MCF 10A (cell line): ENCODE data around the gene VSIG10L2. TPM values are rescaled to one million over a fixed set of nuclear protein-coding genes. Genes with fewer than 3 reads are reported as not detected.
A peak's percentile ranks its signal among the peaks of the same experiment; 100 is the strongest.

Source experiments
- BruUV-seq: library from RNA; stranded (reverse); fragments of 400-500 nt; replicated peaks from 2 replicates; lab custom pipeline; 2021; lab: Mats Ljungman, UMichigan
- CTCF ChIA-PET: fragments of 300-600 bp; sonication (Branson Sonifier 250); formaldehyde crosslinking; extraction: SDS; loops from one replicate; lab custom pipeline; 2021; ENCODE audit warnings: antibody characterized with exemption, inconsistent platforms; lab: Yijun Ruan, JAX
- POLR2A ChIA-PET: fragments of 300-600, 350-650 bp; sonication (Branson Sonifier 250); formaldehyde crosslinking; extraction: SDS; loops from one replicate; lab custom pipeline; 2020; ENCODE audit warnings: antibody characterized with exemption, inconsistent platforms; lab: Yijun Ruan, JAX
- DNase-seq: peaks from one replicate; pipeline ENCODE4 v3.0.0-alpha.2; 2018; ENCODE audit not compliant: unreplicated experiment
- H3K27ac Mint-ChIP-seq: one replicate; pipeline ENCODE4 v1.8.0; 2022; ENCODE audit warnings: mild to moderate bottlenecking, low read depth, mixed read lengths; ENCODE audit not compliant: unreplicated experiment
- H3K27me3 Mint-ChIP-seq: one replicate; pipeline ENCODE4 v1.8.0; 2022; ENCODE audit warnings: mixed read lengths; ENCODE audit not compliant: insufficient read depth, unreplicated experiment
- H3K36me3 Mint-ChIP-seq: one replicate; pipeline ENCODE4 v1.8.0; 2022; ENCODE audit warnings: mild to moderate bottlenecking, moderate library complexity, mixed read lengths; ENCODE audit not compliant: insufficient read depth, unreplicated experiment
- H3K4me1 Mint-ChIP-seq: one replicate; pipeline ENCODE4 v1.8.0; 2022; ENCODE audit warnings: mixed read lengths; ENCODE audit not compliant: insufficient read depth, unreplicated experiment
- H3K4me3 Mint-ChIP-seq: one replicate; pipeline ENCODE4 v1.8.0; 2022; ENCODE audit warnings: mild to moderate bottlenecking, moderate library complexity, mixed read lengths; ENCODE audit not compliant: unreplicated experiment
- H3K9me3 Mint-ChIP-seq: one replicate; pipeline ENCODE4 v1.8.0; 2022; ENCODE audit warnings: mixed read lengths; ENCODE audit not compliant: unreplicated experiment
- CTCF ChIP-seq: fragments of 200-600 bp; IDR thresholded peaks from one replicate; pipeline ENCODE4 v1.8.0; 2022; ENCODE audit warnings: antibody characterized with exemption, mild to moderate bottlenecking; ENCODE audit not compliant: unreplicated experiment
- intact Hi-C: fragments of 100-400 bp; cut with micrococcal nuclease; formaldehyde crosslinking; loops from 2 replicates; pipeline ENCODE4 v1.14.1; 2022
- total RNA-seq: library from RNA; stranded (reverse); gene quantifications from 2 replicates; pipeline ENCODE4 v1.2.3, GENCODE V29; 2022

Gene VSIG10L2
- total RNA-seq, 1 experiment from 2014 or later, result not detected

GRCh38 chr11:125949271-125950177 is 3.7 kb downstream of the VSIG10L2 start:
- no peak for DNase-seq
- Mint-ChIP-seq H3K9me3 (no peaks in the 10 kb centered on the region), H3K27me3 (no peaks in the 10 kb centered on the region), H3K4me1 (peaks cover 12% of the 10 kb centered on the region), H3K4me3 (no peak overlapping the region), H3K27ac (no peak overlapping the region), H3K36me3 (no peaks in the 10 kb centered on the region)
- ChIA-PET CTCF (interaction anchor here (0.6 to 3.1 kb wide), 5 partner anchors 9 to 244 kb away, joined by 3 to 13 read pairs (median 3); no protein-coding TSS in a partner anchor), POLR2A (interaction anchor here (1.2 kb wide), 2 partner anchors 35 to 47 kb away, joined by 3 to 4 read pairs; partner anchors contain the start of gene PUS3)
- no TSS peak for BruUV-seq
- intact Hi-C loops, result no loop called here
- no peak for TF ChIP-seq CTCF

GRCh38 chr11:125950178-125950490 is 4.3 kb downstream of the VSIG10L2 start:
- ChIA-PET POLR2A (interaction anchor here (1.2 kb wide), 2 partner anchors 34 to 47 kb away, joined by 3 to 4 read pairs; partner anchors contain the start of gene PUS3), CTCF (interaction anchor here (0.6 to 3.1 kb wide), 4 partner anchors 8 to 244 kb away, joined by 3 to 13 read pairs (median 4); no protein-coding TSS in a partner anchor)
- no peak for DNase-seq
- intact Hi-C loops, result no loop called here
- Mint-ChIP-seq H3K9me3 (no peaks in the 10 kb centered on the region), H3K36me3 (no peaks in the 10 kb centered on the region), H3K27ac (no peak overlapping the region), H3K4me3 (no peak overlapping the region), H3K4me1 (peaks cover 12% of the 10 kb centered on the region), H3K27me3 (no peaks in the 10 kb centered on the region)
- no TSS peak for BruUV-seq
- no peak for TF ChIP-seq CTCF

GRCh38 chr11:125950696-125951651 is 5.1 kb downstream of the VSIG10L2 start:
- no peak overlapping the region for H3K27ac Mint-ChIP-seq
- no peak overlapping the region for H3K4me3 Mint-ChIP-seq
- intact Hi-C loops, result no loop called here
- peaks cover 12% of the 10 kb centered on the region for H3K4me1 Mint-ChIP-seq
- ChIA-PET CTCF (interaction anchor here (0.6 to 3.1 kb wide), 3 partner anchors 8 to 111 kb away, joined by 4 to 13 read pairs (median 5); no protein-coding TSS in a partner anchor), POLR2A (interaction anchor here (0.9 to 1.2 kb wide), 2 partner anchors 26 to 48 kb away, joined by 4 read pairs; partner anchors contain the start of gene PUS3)
- DNase-seq, result peak; percentile 36
- TF ChIP-seq CTCF, result no peak
- H3K9me3 Mint-ChIP-seq, result no peaks in the 10 kb centered on the region
- no TSS peak for BruUV-seq
- H3K27me3 Mint-ChIP-seq, result no peaks in the 10 kb centered on the region
- H3K36me3 Mint-ChIP-seq, result no peaks in the 10 kb centered on the region
